Natural killer cell treated with Interleukin-12 subunit alpha and Interleukin-12 subunit beta and Interleukin-15 and Interleukin-18, amount 100 ng/mL, for 72 hours (primary cell): ENCODE measurements around the gene COL4A1. TPM values are rescaled to one million over a fixed set of nuclear protein-coding genes. Genes with fewer than 3 reads are reported as not detected.
"Not testable (repeated sequence)": the region's sequence is repeated elsewhere in the genome, so short reads cannot be mapped to it uniquely, and the experiment has no call there.

Experiments
- ATAC-seq, 2 donors: fragments of 150-1000 bp; cut with Tn5 transposase in 1 of 2; sonication (Bioruptor Pico), chemical (Tn5 transposase) in 1 of 2; 2 replicates each; pipeline ENCODE4 v1.10.0; 2021
- DNase-seq: peaks from one replicate; pipeline ENCODE4 v3.0.0; 2022; ENCODE audit warnings: low spot score
- H3K27ac Mint-ChIP-seq, 2 donors: 1 replicate in 1 of 2; 2 replicates in 1 of 2; pipeline ENCODE4 v1.8.0; 2022; ENCODE audit warnings: mixed read lengths in 2 of 2, mild to moderate bottlenecking in 1 of 2, moderate library complexity in 1 of 2
- H3K27me3 Mint-ChIP-seq, 2 donors: 1 replicate in 1 of 2; 2 replicates in 1 of 2; pipeline ENCODE4 v1.8.0; 2022; ENCODE audit warnings: mixed read lengths in 2 of 2
- H3K36me3 Mint-ChIP-seq: one replicate; pipeline ENCODE4 v1.8.0; 2022; ENCODE audit warnings: mixed read lengths
- H3K4me1 Mint-ChIP-seq, 2 donors: 1 replicate in 1 of 2; 2 replicates in 1 of 2; pipeline ENCODE4 v1.8.0; 2022; ENCODE audit warnings: low read depth in 2 of 2, mixed read lengths in 2 of 2, mild to moderate bottlenecking in 1 of 2
- H3K4me3 Mint-ChIP-seq: one replicate; pipeline ENCODE4 v1.8.0; 2022; ENCODE audit warnings: mixed read lengths
- H3K9me3 Mint-ChIP-seq: 2 replicates; pipeline ENCODE4 v1.8.0; 2022; ENCODE audit warnings: mixed read lengths
- total RNA-seq, 2 donors: library from RNA; stranded (reverse); gene quantifications; one replicate each; pipeline ENCODE4 v1.2.3, GENCODE V29; 2022

COL4A1 gene
- total RNA-seq, 2 donors from 2014 or later: not detected

DNA sequence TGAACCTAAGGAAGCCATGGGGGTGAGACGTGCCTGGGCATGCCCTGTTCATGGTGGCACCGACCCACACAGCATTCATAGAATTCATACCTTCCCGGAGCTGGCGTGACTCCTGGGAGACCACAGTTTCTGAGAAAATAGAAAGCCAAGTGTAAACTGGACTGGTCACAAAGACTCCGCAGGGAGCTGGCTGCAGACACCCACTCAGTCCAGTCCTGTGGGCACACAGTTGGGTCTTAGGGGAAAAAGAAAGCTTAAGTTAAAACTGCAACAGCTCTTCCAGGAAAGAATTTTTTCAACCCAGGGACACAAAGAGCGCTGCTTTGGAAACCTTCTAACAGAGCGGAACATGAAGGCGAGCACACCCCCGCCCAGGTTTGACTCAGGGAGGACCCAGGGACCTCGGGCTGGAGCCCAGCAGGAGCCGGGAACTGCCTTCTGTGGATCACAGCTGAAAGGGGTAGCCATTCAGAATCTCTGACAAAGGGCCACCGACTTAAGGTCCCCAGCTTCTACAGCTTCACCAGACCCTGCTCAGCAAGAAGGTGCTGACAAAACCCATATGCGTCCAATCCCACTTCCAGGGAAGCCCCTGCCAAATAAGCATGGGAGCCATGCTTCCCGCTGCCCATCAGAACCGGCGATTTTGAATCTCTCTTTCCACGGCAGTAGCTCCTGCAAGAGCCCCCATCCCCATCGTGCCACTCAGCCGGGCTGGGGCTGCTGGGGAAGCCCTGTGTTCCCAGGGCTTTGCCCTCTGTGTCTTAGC is 183.7 kb downstream of the COL4A1 start:
- H3K4me3 Mint-ChIP-seq: no peak overlapping the region
- H3K4me1 Mint-ChIP-seq: peaks cover 0 to 3% of the 10 kb centered on the region in 2 donors
- ATAC-seq: no peak
- H3K36me3 Mint-ChIP-seq: no peaks in the 10 kb centered on the region
- DNase-seq: no peak
- H3K27ac Mint-ChIP-seq: no peak overlapping the region
- no peaks in the 10 kb centered on the region for H3K9me3 Mint-ChIP-seq
- H3K27me3 Mint-ChIP-seq: peaks cover 27 to 29% of the 10 kb centered on the region in 2 donors

GRCh38 chr13:110121422-110122083 is 185.4 kb downstream of the COL4A1 start:
- H3K4me1 Mint-ChIP-seq: peaks cover 0 to 3% of the 10 kb centered on the region in 2 donors
- peaks cover 22 to 29% of the 10 kb centered on the region in 2 donors for H3K27me3 Mint-ChIP-seq
- ATAC-seq (no peak), DNase-seq (no peak)
- no peaks in the 10 kb centered on the region for H3K36me3 Mint-ChIP-seq
- H3K9me3 Mint-ChIP-seq: no peaks in the 10 kb centered on the region
- no peak overlapping the region for H3K4me3 Mint-ChIP-seq
- no peak overlapping the region for H3K27ac Mint-ChIP-seq

DNA sequence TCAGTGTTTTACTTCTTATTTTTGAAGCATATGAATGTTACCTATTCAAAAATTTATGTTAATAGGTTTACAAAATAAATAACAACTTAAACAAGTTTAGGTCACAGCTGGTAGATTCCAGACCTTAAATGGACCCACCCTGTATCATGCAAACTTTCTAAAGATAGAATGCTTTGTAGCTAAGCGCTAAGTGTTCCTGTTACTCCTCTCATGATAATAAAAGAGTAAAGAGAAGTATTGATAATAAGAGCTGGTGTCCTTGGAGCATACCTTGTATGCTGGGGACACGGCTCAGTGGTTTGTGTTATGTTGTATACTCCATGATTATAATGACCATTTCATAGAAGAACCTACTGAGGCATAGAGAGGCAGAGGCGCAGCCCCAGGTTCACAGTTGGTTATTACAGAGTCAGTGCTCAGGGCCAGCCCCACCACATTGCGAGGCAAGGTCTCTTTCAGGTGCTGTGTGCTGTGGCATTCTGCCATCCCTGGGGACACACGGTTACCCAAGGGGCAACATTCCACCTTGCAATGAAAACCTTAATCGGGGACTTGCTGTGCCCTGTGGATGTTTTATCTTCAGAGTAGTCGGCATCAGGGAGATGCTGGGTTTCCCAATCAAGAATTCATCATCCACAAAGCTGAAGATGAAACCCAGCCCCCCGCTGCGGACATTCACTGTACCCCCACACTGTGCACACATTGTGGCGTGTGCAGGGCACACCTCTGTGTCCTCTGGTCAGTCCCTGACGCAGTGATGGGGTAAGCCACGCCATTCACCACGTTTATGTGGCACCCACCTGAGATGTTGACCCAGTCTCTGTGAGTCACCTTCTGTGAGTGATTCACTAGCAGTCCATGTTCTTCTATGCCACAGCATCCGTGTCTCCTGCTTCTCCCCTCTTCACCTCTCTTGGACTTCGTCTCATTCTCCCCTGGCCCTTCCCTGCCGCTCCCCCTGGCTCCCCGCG is 186.7 kb downstream of the COL4A1 start:
- no peaks in the 10 kb centered on the region for H3K9me3 Mint-ChIP-seq
- DNase-seq (no peak), ATAC-seq (no peak)
- no peaks in the 10 kb centered on the region for H3K36me3 Mint-ChIP-seq
- H3K27ac Mint-ChIP-seq: no peak overlapping the region
- H3K4me3 Mint-ChIP-seq: no peak overlapping the region
- H3K4me1 Mint-ChIP-seq: peaks cover 0 to 6% of the 10 kb centered on the region in 2 donors
- H3K27me3 Mint-ChIP-seq: peaks cover 24 to 30% of the 10 kb centered on the region in 2 donors

- Mint-ChIP-seq H3K27me3 (peaks cover 27 to 33% of the 10 kb centered on the region in 2 donors), H3K36me3 (no peaks in the 10 kb centered on the region), H3K4me1 (peaks cover 0 to 3% of the 10 kb centered on the region in 2 donors), H3K4me3 (no peak overlapping the region), H3K27ac (no peak overlapping the region), H3K9me3 (no peaks in the 10 kb centered on the region)
- ATAC-seq (no peak), DNase-seq (peak; percentile 25)
These were observed 188.9 kb downstream of the COL4A1 start for GRCh38 chr13:110118106-110118505.

DNA sequence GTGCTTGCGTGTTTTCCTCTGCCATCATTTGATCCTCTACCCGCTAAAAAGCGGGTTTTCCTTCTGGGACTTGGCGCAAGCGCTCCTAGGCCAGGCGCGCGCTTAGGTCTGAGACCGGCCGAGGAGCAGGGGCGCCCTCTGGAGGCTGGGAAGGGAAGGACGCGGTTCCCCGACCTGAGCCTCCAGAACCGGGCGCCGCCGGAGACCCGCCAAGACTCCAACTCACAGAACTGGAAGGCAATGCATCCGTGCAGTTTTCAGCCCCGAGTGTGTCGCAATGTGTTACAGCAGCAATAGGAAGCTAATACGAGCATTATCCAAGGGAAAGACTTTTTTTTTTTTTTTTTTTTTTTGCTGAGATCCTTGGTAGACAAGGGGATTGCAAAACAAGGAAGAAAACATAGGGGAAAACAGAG is 190.9 kb downstream of the COL4A1 start:
- Mint-ChIP-seq H3K4me3 (no peak overlapping the region), H3K27ac (no peak overlapping the region), H3K36me3 (no peaks in the 10 kb centered on the region), H3K27me3 (peaks cover 27 to 30% of the 10 kb centered on the region in 2 donors), H3K9me3 (no peaks in the 10 kb centered on the region), H3K4me1 (peaks cover 0 to 3% of the 10 kb centered on the region in 2 donors)
- DNase-seq (peak; percentile 61), ATAC-seq (peak; percentile 56 to 69)

DNA sequence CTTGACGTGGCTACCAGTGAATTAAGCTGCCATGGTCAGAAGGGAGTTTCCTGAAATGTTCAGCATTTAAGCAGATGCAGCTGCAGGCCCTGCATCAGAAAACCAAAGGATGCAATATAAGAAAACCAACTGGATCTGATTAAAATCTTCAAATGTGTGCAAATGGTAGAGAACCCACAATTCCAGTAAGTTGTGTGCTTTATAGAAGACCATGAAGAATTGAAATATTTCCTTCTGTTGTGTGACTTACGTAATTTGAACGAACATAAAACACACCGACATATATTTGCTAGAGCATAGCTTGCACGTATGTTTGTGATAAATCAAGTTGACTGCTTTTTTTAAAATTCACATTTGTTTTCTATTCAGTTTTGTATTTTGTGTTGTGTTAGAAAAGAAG is 191.4 kb downstream of the COL4A1 start:
- ATAC-seq (no peak), DNase-seq (peak; percentile 22)
- H3K9me3 Mint-ChIP-seq: no peaks in the 10 kb centered on the region
- H3K27ac Mint-ChIP-seq: no peak overlapping the region
- H3K4me3 Mint-ChIP-seq: no peak overlapping the region
- H3K36me3 Mint-ChIP-seq: no peaks in the 10 kb centered on the region
- H3K4me1 Mint-ChIP-seq: peaks cover 0 to 3% of the 10 kb centered on the region in 2 donors
- peaks cover 22 to 27% of the 10 kb centered on the region in 2 donors for H3K27me3 Mint-ChIP-seq

GRCh38 chr13:110114316-110114715 is 192.6 kb downstream of the COL4A1 start:
- ATAC-seq (no peak), DNase-seq (no peak)
- Mint-ChIP-seq H3K36me3 (no peaks in the 10 kb centered on the region), H3K4me3 (no peak overlapping the region), H3K27me3 (peaks cover 22 to 28% of the 10 kb centered on the region in 2 donors), H3K9me3 (no peaks in the 10 kb centered on the region), H3K27ac (no peak overlapping the region), H3K4me1 (peaks cover 0 to 3% of the 10 kb centered on the region in 2 donors)

DNA sequence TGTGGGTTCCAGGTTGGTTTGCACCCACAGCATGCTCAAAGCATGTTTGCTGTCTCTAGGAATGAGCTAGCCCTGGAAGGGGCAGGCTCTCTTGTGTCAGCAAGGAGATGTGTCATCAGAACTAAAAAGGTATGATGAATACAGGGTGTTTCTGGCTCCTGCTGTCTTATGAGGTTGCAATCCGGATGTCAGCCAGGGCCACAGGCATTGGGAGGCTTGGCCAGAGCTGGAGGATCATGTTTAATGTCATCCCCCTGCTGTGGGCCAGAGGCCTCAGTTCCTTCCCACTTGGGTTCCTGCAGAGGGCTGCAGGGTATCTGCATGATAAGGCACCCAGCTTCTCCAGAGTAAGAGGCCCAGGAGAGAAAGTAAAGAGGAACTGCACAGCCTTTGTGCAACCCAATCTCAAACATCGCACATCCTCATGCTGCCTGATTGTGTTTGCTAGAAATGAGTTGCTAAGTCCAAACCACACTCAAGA is 193.6 kb downstream of the COL4A1 start:
- H3K4me3 Mint-ChIP-seq: no peak overlapping the region
- ATAC-seq (peak in 1 of 2 donors; percentile 17), DNase-seq (peak; percentile 20)
- no peaks in the 10 kb centered on the region for H3K9me3 Mint-ChIP-seq
- no peak overlapping the region for H3K27ac Mint-ChIP-seq
- H3K36me3 Mint-ChIP-seq: no peaks in the 10 kb centered on the region
- H3K4me1 Mint-ChIP-seq: peaks cover 0 to 3% of the 10 kb centered on the region in 2 donors
- H3K27me3 Mint-ChIP-seq: peaks cover 22 to 28% of the 10 kb centered on the region in 2 donors

DNA sequence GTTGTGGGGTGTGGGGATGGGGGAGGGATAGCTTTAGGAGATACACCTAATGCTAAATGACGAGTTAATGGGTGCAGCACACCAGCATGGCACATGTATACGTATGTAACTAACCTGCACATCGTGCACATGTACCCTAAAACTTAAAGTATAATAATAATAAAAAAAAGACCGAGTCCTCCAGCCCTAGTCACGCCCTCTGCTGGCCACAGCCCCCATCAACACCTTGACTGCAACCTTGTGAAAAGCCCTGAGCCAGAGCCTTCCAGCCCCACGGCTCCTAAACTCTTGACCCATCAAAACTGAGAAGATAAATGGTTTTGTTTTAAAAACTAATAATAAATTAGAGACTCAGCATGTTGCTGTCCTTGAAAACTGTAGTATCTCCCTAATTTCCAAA is 194.6 kb downstream of the COL4A1 start:
- H3K36me3 Mint-ChIP-seq, DNase-seq, H3K9me3 Mint-ChIP-seq, ATAC-seq, H3K4me1 Mint-ChIP-seq, H3K27ac Mint-ChIP-seq, H3K4me3 Mint-ChIP-seq: not testable (repeated sequence)
- peaks cover 22 to 25% of the 10 kb centered on the region in 2 donors for H3K27me3 Mint-ChIP-seq

- Mint-ChIP-seq H3K27me3 (peaks cover 12 to 17% of the 10 kb centered on the region in 2 donors), H3K4me1 (no peaks in the 10 kb centered on the region), H3K36me3 (no peaks in the 10 kb centered on the region), H3K9me3 (no peaks in the 10 kb centered on the region), H3K4me3 (no peak overlapping the region), H3K27ac (no peak overlapping the region)
- no peak for DNase-seq
- no peak for ATAC-seq
These were observed 196.2 kb downstream of the COL4A1 start for GRCh38 chr13:110110783-110111182.

DNA sequence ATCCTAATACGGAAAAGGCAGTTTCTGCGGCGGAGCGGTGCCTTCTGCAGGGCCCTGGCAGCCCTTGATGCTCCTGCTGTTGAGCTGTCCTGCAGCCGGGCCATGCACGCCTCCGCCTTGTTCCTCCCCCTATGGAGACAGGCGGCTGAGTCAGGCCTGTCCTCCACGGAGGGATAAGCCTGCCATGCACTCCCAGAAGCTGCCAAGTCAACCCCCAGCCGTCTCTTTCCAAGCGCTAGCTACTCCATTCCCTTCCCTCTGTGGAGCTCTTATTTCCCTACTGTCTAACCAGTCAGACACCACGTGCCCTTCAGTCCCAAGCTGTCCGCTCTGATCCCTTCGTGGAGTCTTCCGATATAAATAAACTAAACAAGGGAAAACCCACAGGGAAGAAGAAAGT is 197.0 kb downstream of the COL4A1 start:
- DNase-seq (no peak), ATAC-seq (no peak)
- peaks cover 6 to 13% of the 10 kb centered on the region in 2 donors for H3K27me3 Mint-ChIP-seq
- no peak overlapping the region for H3K27ac Mint-ChIP-seq
- no peaks in the 10 kb centered on the region for H3K9me3 Mint-ChIP-seq
- H3K4me1 Mint-ChIP-seq: no peaks in the 10 kb centered on the region
- H3K4me3 Mint-ChIP-seq: no peak overlapping the region
- no peaks in the 10 kb centered on the region for H3K36me3 Mint-ChIP-seq

- ATAC-seq (no peak), DNase-seq (no peak)
- Mint-ChIP-seq H3K36me3 (no peaks in the 10 kb centered on the region), H3K9me3 (no peaks in the 10 kb centered on the region), H3K4me3 (no peak overlapping the region), H3K27ac (no peak overlapping the region), H3K27me3 (peaks cover 0 to 8% of the 10 kb centered on the region in 2 donors), H3K4me1 (no peaks in the 10 kb centered on the region)
These were observed 197.7 kb downstream of the COL4A1 start for GRCh38 chr13:110109140-110109783.
